Measurements from ENCODE around the gene CHD5. TPM values are rescaled to one million over a fixed set of nuclear protein-coding genes. Genes with fewer than 3 reads are reported as not detected.

The CHD5 gene
- total RNA-seq, 4 donors from 2014 or later = 0.30 TPM; not detected in 3

- Histone ChIP-seq H3K27ac (no peak overlapping the region), H3K36me3 (peaks cover 0 to 4% (median 0%) of the 10 kb centered on the region in 3 donors), H3K4me3 (no peak overlapping the region), H3K27me3 (no peaks in the 10 kb centered on the region), H3K9me3 (no peaks in the 10 kb centered on the region), H3K4me1 (no peaks in the 10 kb centered on the region)
- WGBS, 2 donors = 82 to 93% methylated on average over 4 to 15 of the region's 15 CpGs
- TF ChIP-seq EP300 (IDR thresholded peaks at IDR 0.05) = no peak
- TF ChIP-seq POLR2A (IDR thresholded peaks at IDR 0.05) = no peak
- no peak for TF ChIP-seq CTCF (IDR thresholded peaks at IDR 0.05)
- no peak for DNase-seq (ENCODE audit: low spot score in 2 of 2)
These were observed 106.6 kb downstream of the CHD5 start for GRCh38 chr1:6073480-6074053.

- 84 to 88% methylated on average over 13 to 14 of the region's 17 CpGs for WGBS, 2 donors
These were observed 107.2 kb downstream of the CHD5 start for GRCh38 chr1:6072774-6073479.

GRCh38 chr1:6071219-6071618 is 108.9 kb downstream of the CHD5 start:
- TF ChIP-seq EP300 (IDR thresholded peaks at IDR 0.05) = no peak
- no peak for TF ChIP-seq POLR2A (IDR thresholded peaks at IDR 0.05)
- TF ChIP-seq CTCF (IDR thresholded peaks at IDR 0.05) = no peak
- no peaks in the 10 kb centered on the region for H3K4me1 ChIP-seq
- H3K4me3 ChIP-seq = no peak overlapping the region
- no peaks in the 10 kb centered on the region for H3K9me3 ChIP-seq
- no peaks in the 10 kb centered on the region for H3K36me3 ChIP-seq
- WGBS, 2 donors = 75 to 88% methylated on average over 13 of the region's 13 CpGs
- H3K27ac ChIP-seq = no peak overlapping the region
- H3K27me3 ChIP-seq = no peaks in the 10 kb centered on the region
- DNase-seq (ENCODE audit: low spot score in 2 of 2) = no peak

More at GRCh38 chr1:6072774-6073479, 107.2 kb downstream of the CHD5 start:
- H3K9me3 ChIP-seq = no peaks in the 10 kb centered on the region
- TF ChIP-seq CTCF (IDR thresholded peaks at IDR 0.05) (no peak), EP300 (IDR thresholded peaks at IDR 0.05) (no peak), POLR2A (IDR thresholded peaks at IDR 0.05) (no peak)
- DNase-seq (ENCODE audit: low spot score in 2 of 2) = no peak
- no peak overlapping the region for H3K27ac ChIP-seq
- no peak overlapping the region for H3K4me3 ChIP-seq
- H3K27me3 ChIP-seq = no peaks in the 10 kb centered on the region
- peaks cover 0 to 4% (median 0%) of the 10 kb centered on the region in 3 donors for H3K36me3 ChIP-seq
- no peaks in the 10 kb centered on the region for H3K4me1 ChIP-seq

- no peak for TF ChIP-seq CTCF (IDR thresholded peaks at IDR 0.05)
- H3K27me3 ChIP-seq = no peaks in the 10 kb centered on the region
- no peaks in the 10 kb centered on the region for H3K9me3 ChIP-seq
- no peaks in the 10 kb centered on the region for H3K36me3 ChIP-seq
- no peak overlapping the region for H3K27ac ChIP-seq
- no peak for DNase-seq (ENCODE audit: low spot score in 2 of 2)
- H3K4me3 ChIP-seq = no peak overlapping the region
- no peaks in the 10 kb centered on the region for H3K4me1 ChIP-seq
- WGBS, 2 donors = 82 to 89% methylated on average over 9 of the region's 9 CpGs
These were observed 109.6 kb downstream of the CHD5 start for GRCh38 chr1:6070450-6070974.

- no peak for DNase-seq (ENCODE audit: low spot score in 2 of 2)
- WGBS, 2 donors = 87 to 88% methylated on average over 14 of the region's 14 CpGs
- no peak overlapping the region for H3K4me3 ChIP-seq
- no peaks in the 10 kb centered on the region for H3K9me3 ChIP-seq
- H3K27me3 ChIP-seq = no peaks in the 10 kb centered on the region
- H3K27ac ChIP-seq = no peak overlapping the region
- H3K4me1 ChIP-seq = no peaks in the 10 kb centered on the region
- TF ChIP-seq POLR2A (IDR thresholded peaks at IDR 0.05) (no peak), CTCF (IDR thresholded peaks at IDR 0.05) (no peak), EP300 (IDR thresholded peaks at IDR 0.05) (no peak)
- H3K36me3 ChIP-seq = no peaks in the 10 kb centered on the region
These were observed 110.5 kb downstream of the CHD5 start for GRCh38 chr1:6069573-6069972.

Data from tibial nerve (tissue), 4 donors.